Measurements from ENCODE around the gene CCDC124. TPM values are rescaled to one million over a fixed set of nuclear protein-coding genes. Genes with fewer than 3 reads are reported as not detected.

Gene CCDC124
- total RNA-seq, 1 experiment from 2014 or later = 165 TPM

DNA sequence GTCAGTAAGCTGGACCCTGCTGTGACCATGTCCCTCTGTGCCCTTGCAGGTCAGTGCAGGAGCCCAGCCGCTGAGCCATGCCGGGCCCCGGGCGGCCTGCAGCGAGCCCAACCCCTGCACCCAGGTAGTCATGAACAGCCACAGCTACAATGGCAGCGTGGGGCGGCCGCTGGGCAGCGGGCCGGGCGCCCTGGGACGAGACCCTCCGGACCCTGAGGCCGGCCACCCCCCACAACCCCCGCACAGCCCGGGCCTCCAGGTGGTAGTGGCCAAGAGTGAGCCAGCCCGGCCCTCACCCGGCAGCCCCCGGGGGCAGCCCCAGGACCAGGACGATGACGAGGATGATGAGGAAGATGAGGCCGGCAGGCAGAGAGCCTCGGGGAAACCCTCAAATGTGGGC lies 40.9 kb downstream of the CCDC124 start:
- POLR2A ChIA-PET (ENCODE audit: unreplicated experiment) = no interaction called here
- no peaks in the 10 kb centered on the region for H3F3A ChIP-seq (ENCODE audit: low read length, unreplicated experiment)
- CTCF ChIA-PET = no interaction called here
- H3K27ac ChIP-seq (ENCODE audit: low read length) = no peak overlapping the region
- H3K9me3 ChIP-seq (ENCODE audit: low read length) = no peaks in the 10 kb centered on the region
- H3K4me2 ChIP-seq (ENCODE audit: low read length) = no peak overlapping the region
- no peak for ATAC-seq
- no peak overlapping the region for H3K4me3 ChIP-seq (ENCODE audit: low read length)
- BruUV-seq (replicated peaks) = no TSS peak
- H3K9ac ChIP-seq (ENCODE audit: low read length) = no peak overlapping the region
- no peak for DNase-seq
- no peaks in the 10 kb centered on the region for H3K27me3 ChIP-seq (ENCODE audit: low read length)
- H3K79me2 ChIP-seq (ENCODE audit: low read length) = no peaks in the 10 kb centered on the region
- intact Hi-C loops (cut with micrococcal nuclease) = no loop called here
- no peaks in the 10 kb centered on the region for H4K20me1 ChIP-seq (ENCODE audit: low read length)
- no peaks in the 10 kb centered on the region for H3K36me3 ChIP-seq (ENCODE audit: low read depth, low read length)
- no peaks in the 10 kb centered on the region for H3K9me2 ChIP-seq (replicated peaks; ENCODE audit: low read length)
- no peak overlapping the region for H2AFZ ChIP-seq (ENCODE audit: low read length)
- H3K4me1 ChIP-seq (ENCODE audit: insufficient read depth, low read length) = no peaks in the 10 kb centered on the region
- TF ChIP-seq, protein P1, sequence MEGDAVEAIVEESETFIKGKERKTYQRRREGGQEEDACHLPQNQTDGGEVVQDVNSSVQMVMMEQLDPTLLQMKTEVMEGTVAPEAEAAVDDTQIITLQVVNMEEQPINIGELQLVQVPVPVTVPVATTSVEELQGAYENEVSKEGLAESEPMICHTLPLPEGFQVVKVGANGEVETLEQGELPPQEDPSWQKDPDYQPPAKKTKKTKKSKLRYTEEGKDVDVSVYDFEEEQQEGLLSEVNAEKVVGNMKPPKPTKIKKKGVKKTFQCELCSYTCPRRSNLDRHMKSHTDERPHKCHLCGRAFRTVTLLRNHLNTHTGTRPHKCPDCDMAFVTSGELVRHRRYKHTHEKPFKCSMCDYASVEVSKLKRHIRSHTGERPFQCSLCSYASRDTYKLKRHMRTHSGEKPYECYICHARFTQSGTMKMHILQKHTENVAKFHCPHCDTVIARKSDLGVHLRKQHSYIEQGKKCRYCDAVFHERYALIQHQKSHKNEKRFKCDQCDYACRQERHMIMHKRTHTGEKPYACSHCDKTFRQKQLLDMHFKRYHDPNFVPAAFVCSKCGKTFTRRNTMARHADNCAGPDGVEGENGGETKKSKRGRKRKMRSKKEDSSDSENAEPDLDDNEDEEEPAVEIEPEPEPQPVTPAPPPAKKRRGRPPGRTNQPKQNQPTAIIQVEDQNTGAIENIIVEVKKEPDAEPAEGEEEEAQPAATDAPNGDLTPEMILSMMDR (conservative IDR thresholded peaks at IDR 0.05; ENCODE audit: low read depth, low read length) = no peak
- TF ChIP-seq EZH2 (IDR thresholded peaks at IDR 0.05; ENCODE audit: low read length, unreplicated experiment) (no peak), EZH2phosphoT487 (IDR thresholded peaks at IDR 0.05; ENCODE audit: borderline replicate concordance, low read length) (no peak)

DNA sequence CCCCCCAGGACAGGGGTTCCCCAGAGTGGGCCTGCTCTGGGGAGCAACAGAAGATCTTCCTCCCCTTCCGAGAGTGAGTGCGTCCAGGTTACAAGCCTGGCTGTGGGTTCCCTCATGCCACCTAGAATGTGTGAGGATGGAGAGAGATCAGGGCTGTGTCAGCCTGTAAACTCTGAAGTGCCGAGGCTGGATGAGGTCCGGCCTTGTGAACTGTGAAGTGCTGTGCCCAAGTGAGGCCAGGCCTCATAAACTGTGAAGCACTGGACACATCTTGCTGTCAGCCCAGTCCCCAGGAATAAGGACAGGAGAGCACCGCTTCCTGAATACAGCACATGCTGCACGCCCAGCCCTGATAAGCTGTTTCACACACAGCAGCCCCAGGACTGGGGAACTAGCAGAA lies 41.7 kb downstream of the CCDC124 start:
- H3K9me3 ChIP-seq (ENCODE audit: low read length) = no peaks in the 10 kb centered on the region
- no peak overlapping the region for H3K9ac ChIP-seq (ENCODE audit: low read length)
- H3K79me2 ChIP-seq (ENCODE audit: low read length) = no peaks in the 10 kb centered on the region
- no peak overlapping the region for H3K4me2 ChIP-seq (ENCODE audit: low read length)
- POLR2A ChIA-PET (ENCODE audit: unreplicated experiment) = no interaction called here
- H2AFZ ChIP-seq (ENCODE audit: low read length) = no peak overlapping the region
- DNase-seq (no peak), ATAC-seq (no peak)
- no peak overlapping the region for H3K4me3 ChIP-seq (ENCODE audit: low read length)
- H3K9me2 ChIP-seq (replicated peaks; ENCODE audit: low read length) = no peaks in the 10 kb centered on the region
- no peaks in the 10 kb centered on the region for H3K27me3 ChIP-seq (ENCODE audit: low read length)
- BruUV-seq (replicated peaks) = no TSS peak
- H4K20me1 ChIP-seq (ENCODE audit: low read length) = no peaks in the 10 kb centered on the region
- H3K36me3 ChIP-seq (ENCODE audit: low read depth, low read length) = no peaks in the 10 kb centered on the region
- TF ChIP-seq EZH2phosphoT487 (IDR thresholded peaks at IDR 0.05; ENCODE audit: borderline replicate concordance, low read length) = no peak
- no peak for TF ChIP-seq EZH2 (IDR thresholded peaks at IDR 0.05; ENCODE audit: low read length, unreplicated experiment)
- TF ChIP-seq, protein P1 (conservative IDR thresholded peaks at IDR 0.05; ENCODE audit: low read depth, low read length) = no peak
- H3K27ac ChIP-seq (ENCODE audit: low read length) = no peak overlapping the region
- H3F3A ChIP-seq (ENCODE audit: low read length, unreplicated experiment) = no peaks in the 10 kb centered on the region
- intact Hi-C loops (cut with micrococcal nuclease) = no loop called here
- no peaks in the 10 kb centered on the region for H3K4me1 ChIP-seq (ENCODE audit: insufficient read depth, low read length)
- CTCF ChIA-PET = no interaction called here

GRCh38 chr19:17975032-17975431 lies 42.2 kb downstream of the CCDC124 start:
- no peak overlapping the region for H3K27ac ChIP-seq (ENCODE audit: low read length)
- H3K9me2 ChIP-seq (replicated peaks; ENCODE audit: low read length) = no peaks in the 10 kb centered on the region
- H3K9me3 ChIP-seq (ENCODE audit: low read length) = no peaks in the 10 kb centered on the region
- no peaks in the 10 kb centered on the region for H3K27me3 ChIP-seq (ENCODE audit: low read length)
- no peak for DNase-seq
- no peak overlapping the region for H3K4me2 ChIP-seq (ENCODE audit: low read length)
- ChIA-PET POLR2A (ENCODE audit: unreplicated experiment) (no interaction called here), CTCF (no interaction called here)
- no peaks in the 10 kb centered on the region for H3K36me3 ChIP-seq (ENCODE audit: low read depth, low read length)
- intact Hi-C loops (cut with micrococcal nuclease) = no loop called here
- H3F3A ChIP-seq (ENCODE audit: low read length, unreplicated experiment) = no peaks in the 10 kb centered on the region
- BruUV-seq (replicated peaks) = no TSS peak
- no peak overlapping the region for H3K4me3 ChIP-seq (ENCODE audit: low read length)
- no peak overlapping the region for H2AFZ ChIP-seq (ENCODE audit: low read length)
- H3K79me2 ChIP-seq (ENCODE audit: low read length) = no peaks in the 10 kb centered on the region
- TF ChIP-seq, protein P1 (conservative IDR thresholded peaks at IDR 0.05; ENCODE audit: low read depth, low read length) = no peak
- no peak for TF ChIP-seq EZH2 (IDR thresholded peaks at IDR 0.05; ENCODE audit: low read length, unreplicated experiment)
- no peak for TF ChIP-seq EZH2phosphoT487 (IDR thresholded peaks at IDR 0.05; ENCODE audit: borderline replicate concordance, low read length)
- no peak for ATAC-seq
- no peaks in the 10 kb centered on the region for H4K20me1 ChIP-seq (ENCODE audit: low read length)
- no peaks in the 10 kb centered on the region for H3K4me1 ChIP-seq (ENCODE audit: insufficient read depth, low read length)
- H3K9ac ChIP-seq (ENCODE audit: low read length) = no peak overlapping the region

Measured in PC-3 (cell line).